Immature natural killer cell (primary cell): ENCODE data around the gene TAF4B. TPM values are rescaled to one million over a fixed set of nuclear protein-coding genes. Genes with fewer than 3 reads are reported as not detected.
"Not testable (repeated sequence)": the region's sequence is repeated elsewhere in the genome, so short reads cannot be mapped to it uniquely, and the experiment has no call there.

ENCODE experiments used
- DNase-seq, 3 donors: peaks; one replicate each; pipeline ENCODE4 v3.0.0; 2022; ENCODE audit warnings: mixed read lengths in 1 of 3
- H3K27ac Mint-ChIP-seq, 6 donors: one replicate each; pipeline ENCODE4 v1.8.0; 2020; ENCODE audit warnings: mixed read lengths in 6 of 6, mild to moderate bottlenecking in 5 of 6, inconsistent platforms in 4 of 6, moderate library complexity in 3 of 6
- H3K27me3 Mint-ChIP-seq, 3 donors: one replicate each; pipeline ENCODE4 v1.8.0; 2020 to 2021; ENCODE audit warnings: low read depth in 3 of 3, mild to moderate bottlenecking in 3 of 3, mixed read lengths in 3 of 3, moderate library complexity in 3 of 3, inconsistent platforms in 1 of 3
- H3K36me3 Mint-ChIP-seq, 3 donors: one replicate each; pipeline ENCODE4 v1.8.0; 2020; ENCODE audit warnings: mixed read lengths in 3 of 3, inconsistent platforms in 2 of 3, mild to moderate bottlenecking in 2 of 3
- H3K4me1 Mint-ChIP-seq, 2 donors: one replicate each; pipeline ENCODE4 v1.8.0; 2020; ENCODE audit warnings: inconsistent platforms in 2 of 2, mild to moderate bottlenecking in 2 of 2, mixed read lengths in 2 of 2, moderate library complexity in 1 of 2
- H3K4me3 Mint-ChIP-seq, 5 donors: one replicate each; pipeline ENCODE4 v1.8.0; 2020; ENCODE audit warnings: mild to moderate bottlenecking in 5 of 5, mixed read lengths in 5 of 5, inconsistent platforms in 3 of 5, moderate library complexity in 3 of 5
- H3K9me3 Mint-ChIP-seq, 6 donors: one replicate each; pipeline ENCODE4 v1.8.0; 2020; ENCODE audit warnings: mild to moderate bottlenecking in 6 of 6, mixed read lengths in 6 of 6, inconsistent platforms in 4 of 6, moderate library complexity in 3 of 6
- polyA plus RNA-seq, 3 donors: library from polyadenylated mRNA; unstranded; fragments of 300-500 nt; fragmentation: Illumina TruSeq; gene quantifications; one replicate each; pipeline ENCODE4 v1.2.3, GENCODE V29; 2021

TAF4B gene
- polyA plus RNA-seq, 3 donors from 2014 or later = 1.0 to 2.4 (median 1.1) TPM

DNA sequence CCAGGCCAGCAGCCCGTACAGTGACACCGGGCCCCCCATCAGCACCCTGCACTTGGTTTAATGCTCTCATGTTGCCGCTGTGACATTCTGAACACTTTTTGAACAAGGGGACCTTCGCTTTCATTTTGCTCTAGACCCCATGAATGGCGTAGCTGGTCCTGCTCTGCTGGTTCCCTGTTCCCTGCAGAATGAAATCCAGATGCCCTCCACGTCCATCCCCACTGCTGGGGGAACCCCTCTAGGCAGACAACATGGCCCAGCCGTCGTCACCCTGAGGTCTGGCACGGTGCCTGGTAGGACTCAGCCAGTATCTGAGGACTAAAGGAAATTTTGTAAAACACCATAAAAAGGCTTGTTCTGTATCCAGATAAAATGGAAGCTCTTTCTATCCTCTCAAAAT, 193.5 kb downstream of the TAF4B start:
- no peaks in the 10 kb centered on the region for H3K9me3 Mint-ChIP-seq
- H3K27ac Mint-ChIP-seq = no peak overlapping the region
- H3K36me3 Mint-ChIP-seq = no peaks in the 10 kb centered on the region
- peaks cover 2 to 8% (median 3%) of the 10 kb centered on the region in 3 donors for H3K27me3 Mint-ChIP-seq
- H3K4me3 Mint-ChIP-seq = no peak overlapping the region
- peaks cover 1% of the 10 kb centered on the region in 2 donors for H3K4me1 Mint-ChIP-seq
- no peak for DNase-seq

GRCh38 chr18:26421503-26421902, 195.3 kb downstream of the TAF4B start:
- H3K4me3 Mint-ChIP-seq = no peak overlapping the region

GRCh38 chr18:26421931-26422330, 195.7 kb downstream of the TAF4B start:
- H3K27ac Mint-ChIP-seq = no peak overlapping the region
- no peak for DNase-seq
- peaks cover 2 to 8% (median 4%) of the 10 kb centered on the region in 3 donors for H3K27me3 Mint-ChIP-seq
- H3K4me3 Mint-ChIP-seq = no peak overlapping the region
- H3K9me3 Mint-ChIP-seq = no peaks in the 10 kb centered on the region
- H3K36me3 Mint-ChIP-seq = no peaks in the 10 kb centered on the region
- peaks cover 1 to 4% of the 10 kb centered on the region in 2 donors for H3K4me1 Mint-ChIP-seq

More at GRCh38 chr18:26421503-26421902, 195.3 kb downstream of the TAF4B start:
- no peaks in the 10 kb centered on the region for H3K36me3 Mint-ChIP-seq
- H3K27me3 Mint-ChIP-seq = peaks cover 3 to 8% (median 4%) of the 10 kb centered on the region in 3 donors
- no peak overlapping the region for H3K27ac Mint-ChIP-seq
- H3K4me1 Mint-ChIP-seq = peaks cover 1 to 4% of the 10 kb centered on the region in 2 donors
- H3K9me3 Mint-ChIP-seq = no peaks in the 10 kb centered on the region
- DNase-seq = no peak

GRCh38 chr18:26422472-26423162, 196.4 kb downstream of the TAF4B start:
- H3K27ac Mint-ChIP-seq = no peak overlapping the region
- H3K4me1 Mint-ChIP-seq = peaks cover 1 to 4% of the 10 kb centered on the region in 2 donors
- no peak overlapping the region for H3K4me3 Mint-ChIP-seq
- H3K36me3 Mint-ChIP-seq = no peaks in the 10 kb centered on the region
- no peak for DNase-seq
- peaks cover 2 to 4% (median 4%) of the 10 kb centered on the region in 3 donors for H3K27me3 Mint-ChIP-seq
- H3K9me3 Mint-ChIP-seq = no peaks in the 10 kb centered on the region

DNA sequence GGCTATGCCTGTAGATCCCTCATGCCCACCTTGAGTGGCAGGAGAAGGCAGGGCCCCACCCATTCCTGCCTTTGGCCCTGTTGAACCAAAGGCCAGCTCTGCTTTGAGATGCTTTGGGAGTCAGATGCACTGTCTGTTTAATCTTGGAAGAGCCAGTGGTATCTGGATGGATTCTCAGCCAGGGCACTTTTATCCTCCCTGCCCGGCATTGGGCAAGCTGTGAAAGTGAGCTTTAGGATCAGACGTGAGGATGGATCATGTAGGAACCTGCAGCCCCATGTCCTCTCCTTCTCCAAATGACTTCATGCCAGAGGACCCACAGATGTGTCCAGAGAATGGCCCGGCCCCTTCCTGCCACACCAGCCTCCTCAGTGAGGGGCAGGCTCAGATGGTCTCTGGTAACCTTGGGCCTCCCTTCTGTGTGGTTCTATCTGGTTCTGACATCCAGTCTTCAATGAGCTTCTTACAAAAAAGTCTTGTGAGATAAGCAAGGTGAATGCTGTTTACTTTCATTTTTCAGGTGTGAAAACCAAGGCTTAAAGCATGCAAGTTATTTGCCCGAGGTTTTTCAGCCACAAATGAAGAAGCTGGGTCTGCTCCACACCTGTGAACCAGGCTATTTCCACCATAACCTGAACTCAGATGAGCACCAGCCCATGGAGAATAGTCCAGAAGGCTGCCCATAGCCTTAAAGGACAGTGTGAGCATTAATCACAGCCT, 198.3 kb downstream of the TAF4B start:
- H3K27me3 Mint-ChIP-seq = peaks cover 0 to 4% (median 4%) of the 10 kb centered on the region in 3 donors
- H3K4me1 Mint-ChIP-seq = peaks cover 1 to 4% of the 10 kb centered on the region in 2 donors
- H3K4me3 Mint-ChIP-seq = no peak overlapping the region
- peaks cover 0 to 2% (median 0%) of the 10 kb centered on the region in 6 donors for H3K9me3 Mint-ChIP-seq
- no peak overlapping the region for H3K27ac Mint-ChIP-seq
- no peaks in the 10 kb centered on the region for H3K36me3 Mint-ChIP-seq
- DNase-seq = no peak

GRCh38 chr18:26425148-26425531, 198.9 kb downstream of the TAF4B start:
- Mint-ChIP-seq H3K9me3 (peaks cover 0 to 2% (median 0%) of the 10 kb centered on the region in 6 donors), H3K4me3 (no peak overlapping the region), H3K36me3 (no peaks in the 10 kb centered on the region), H3K4me1 (peaks cover 1 to 4% of the 10 kb centered on the region in 2 donors), H3K27me3 (peaks cover 0 to 4% (median 4%) of the 10 kb centered on the region in 3 donors), H3K27ac (no peak overlapping the region)
- no peak for DNase-seq

DNA sequence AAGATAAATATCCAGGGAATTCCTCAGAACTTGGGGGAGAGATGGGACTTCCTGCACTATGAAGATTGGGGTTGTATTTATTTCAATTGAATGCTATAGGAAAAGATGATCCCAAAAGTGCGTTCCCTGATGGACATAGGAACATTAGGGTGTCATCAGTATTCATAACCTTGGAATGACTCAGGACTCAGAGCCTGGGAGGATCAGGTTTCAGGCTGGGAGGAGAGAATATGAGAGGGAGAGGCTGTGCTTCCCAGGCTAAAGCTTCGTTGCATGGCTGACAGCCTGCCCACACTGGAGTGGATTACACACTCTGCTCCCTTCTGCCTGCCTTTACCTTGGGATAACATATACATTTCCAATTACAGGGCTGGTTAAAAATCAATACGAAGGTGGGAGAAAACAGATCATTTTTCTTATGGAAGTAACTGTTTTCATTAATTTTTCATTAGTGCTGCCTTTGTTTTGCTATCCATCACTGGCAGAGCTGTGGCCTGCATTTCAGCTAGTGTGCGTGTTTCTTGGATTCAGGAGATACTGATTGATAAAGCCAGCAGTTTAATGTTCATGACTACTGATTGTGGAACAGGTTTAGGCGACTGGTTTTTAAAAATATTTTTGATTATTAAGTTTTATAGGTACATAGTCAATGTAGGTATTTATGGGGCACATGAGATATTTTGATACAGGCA, 203.4 kb downstream of the TAF4B start:
- DNase-seq = no peak
- no peak overlapping the region for H3K27ac Mint-ChIP-seq
- no peaks in the 10 kb centered on the region for H3K36me3 Mint-ChIP-seq
- no peak overlapping the region for H3K4me3 Mint-ChIP-seq
- peaks cover 0 to 4% (median 0%) of the 10 kb centered on the region in 6 donors for H3K9me3 Mint-ChIP-seq
- H3K27me3 Mint-ChIP-seq = peaks cover 0 to 5% (median 0%) of the 10 kb centered on the region in 3 donors
- peaks cover under 1 to 4% of the 10 kb centered on the region in 2 donors for H3K4me1 Mint-ChIP-seq

DNA sequence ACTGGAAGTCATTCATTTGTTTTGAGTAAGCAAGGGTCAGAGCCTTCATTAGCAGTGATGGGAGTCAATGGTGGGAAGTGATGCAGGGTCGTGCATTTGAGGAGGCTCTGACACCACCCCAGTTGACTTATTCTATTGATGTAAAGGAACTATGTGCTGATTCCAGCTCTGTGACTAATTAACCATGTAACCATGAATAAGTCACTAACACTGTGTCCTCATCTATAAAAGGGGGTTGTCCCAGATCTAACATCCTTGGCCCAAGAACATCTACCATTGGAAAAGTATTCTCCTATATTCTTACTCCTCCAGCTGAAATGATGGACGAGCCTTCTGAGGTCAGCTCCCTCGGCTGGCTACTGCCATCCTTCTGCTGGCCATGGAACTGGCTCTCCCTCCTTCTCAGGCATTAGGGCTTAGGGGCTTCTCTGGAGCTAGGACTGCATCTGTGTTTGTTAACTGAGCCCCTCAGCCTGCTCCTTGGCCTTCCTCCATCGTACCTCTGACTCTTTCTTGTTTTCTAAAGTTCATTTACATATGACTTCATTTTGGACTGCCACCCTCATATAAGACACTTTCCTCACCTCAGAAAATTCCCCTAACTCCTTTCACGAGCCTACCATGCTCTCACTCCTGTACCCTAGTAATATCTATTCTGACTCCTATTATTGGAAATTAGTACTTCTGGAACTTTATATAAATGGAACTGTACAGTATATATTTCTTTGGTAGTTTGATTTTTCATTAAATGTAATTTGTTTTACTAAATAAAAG, 206.6 kb downstream of the TAF4B start:
- DNase-seq = no peak
- peaks cover 5 to 6% (median 5%) of the 10 kb centered on the region in 3 donors for H3K27me3 Mint-ChIP-seq
- peaks cover 0 to 10% (median 0%) of the 10 kb centered on the region in 6 donors for H3K9me3 Mint-ChIP-seq
- H3K27ac Mint-ChIP-seq = no peak overlapping the region
- no peak overlapping the region for H3K4me3 Mint-ChIP-seq
- H3K4me1 Mint-ChIP-seq = no peaks in the 10 kb centered on the region
- H3K36me3 Mint-ChIP-seq = no peaks in the 10 kb centered on the region

GRCh38 chr18:26434887-26435286, 208.6 kb downstream of the TAF4B start:
- DNase-seq = no peak
- H3K9me3 Mint-ChIP-seq = peaks cover 0 to 8% (median 0%) of the 10 kb centered on the region in 6 donors
- H3K4me1 Mint-ChIP-seq = no peaks in the 10 kb centered on the region
- H3K27me3 Mint-ChIP-seq = peaks cover 5 to 12% (median 5%) of the 10 kb centered on the region in 3 donors
- H3K27ac Mint-ChIP-seq = no peak overlapping the region
- no peak overlapping the region for H3K4me3 Mint-ChIP-seq
- no peaks in the 10 kb centered on the region for H3K36me3 Mint-ChIP-seq

DNA sequence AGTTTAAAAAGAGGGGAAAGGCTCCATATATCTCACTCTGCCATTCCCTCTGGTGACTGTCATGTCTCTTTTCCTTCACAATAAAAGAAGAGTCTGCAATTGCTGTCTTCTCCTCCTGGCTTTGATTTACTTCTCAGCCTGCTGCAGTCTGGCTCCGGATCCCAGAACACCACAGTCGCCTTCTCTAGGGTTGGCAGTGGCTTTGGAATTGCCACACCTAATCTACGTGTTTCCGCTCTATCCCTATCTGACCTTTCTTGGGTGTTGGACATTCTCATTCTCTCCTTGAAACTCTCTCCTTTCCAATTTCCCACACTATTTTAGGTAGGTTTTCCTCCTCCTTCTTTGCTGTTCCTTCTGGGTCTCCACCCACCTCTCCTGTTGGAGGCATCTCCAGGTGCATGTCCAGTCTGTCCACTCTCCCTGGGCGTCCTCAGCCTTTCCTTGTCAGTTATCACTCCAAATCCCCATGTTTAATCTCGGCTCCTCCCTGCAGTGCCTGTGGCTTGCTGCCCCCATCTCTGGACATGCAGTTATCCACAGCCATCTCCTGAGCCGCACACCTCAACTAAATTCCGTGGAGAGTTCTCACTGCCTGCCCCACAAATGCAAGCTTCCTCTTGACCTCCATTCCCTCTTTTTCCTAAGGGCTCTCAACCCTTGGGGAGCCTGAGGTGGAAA, 209.3 kb downstream of the TAF4B start:
- Mint-ChIP-seq H3K9me3 (peaks cover 0 to 8% (median 0%) of the 10 kb centered on the region in 6 donors), H3K36me3 (no peaks in the 10 kb centered on the region), H3K4me1 (no peaks in the 10 kb centered on the region), H3K4me3 (no peak overlapping the region), H3K27ac (no peak overlapping the region), H3K27me3 (peaks cover 5 to 12% (median 5%) of the 10 kb centered on the region in 3 donors)
- DNase-seq = no peak

DNA sequence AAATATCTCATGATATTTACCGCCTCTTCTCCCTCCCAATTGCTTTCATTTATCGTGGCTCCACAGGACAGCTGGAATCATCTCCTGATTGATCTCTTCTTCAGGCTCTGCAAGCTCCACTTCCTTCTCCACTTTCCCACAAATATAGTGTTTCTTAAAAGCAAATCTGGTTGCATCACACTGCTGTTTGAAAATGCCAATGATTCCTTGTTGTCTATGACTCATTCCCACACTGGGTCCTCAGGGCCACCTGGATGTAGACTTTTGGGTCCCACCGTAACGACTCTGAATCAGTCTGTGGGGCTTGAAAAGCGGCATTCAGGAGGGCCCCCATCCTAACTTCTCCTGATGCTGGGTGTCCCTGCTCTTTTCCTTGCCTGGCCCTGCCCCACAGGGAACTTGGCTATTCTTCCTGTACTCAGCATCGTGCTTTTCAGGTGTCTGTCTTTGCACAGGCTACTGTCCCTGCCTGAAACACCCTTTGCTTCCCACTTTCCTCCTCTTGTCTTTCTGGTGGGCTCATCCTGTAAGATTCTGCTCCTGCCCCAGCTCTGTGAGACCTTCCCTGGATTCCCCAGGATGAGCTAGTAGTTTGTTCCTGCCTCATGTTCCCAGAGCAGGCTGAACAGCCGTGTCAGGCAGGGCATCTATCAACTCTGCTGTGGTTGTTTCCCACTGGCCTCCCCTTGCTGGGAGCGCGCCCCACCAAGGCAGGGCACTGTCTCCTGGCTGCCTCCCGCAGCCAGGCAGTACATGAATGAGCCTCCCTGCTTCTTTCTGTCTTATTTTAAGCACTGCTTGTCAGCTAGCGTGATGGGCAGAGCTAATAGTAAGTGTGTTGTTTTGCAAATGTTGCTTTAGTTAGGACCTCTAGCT, 210.2 kb downstream of the TAF4B start:
- Mint-ChIP-seq H3K9me3 (peaks cover 0 to 8% (median 0%) of the 10 kb centered on the region in 6 donors), H3K27me3 (peaks cover 5 to 12% (median 5%) of the 10 kb centered on the region in 3 donors), H3K4me1 (no peaks in the 10 kb centered on the region), H3K36me3 (no peaks in the 10 kb centered on the region), H3K27ac (no peak overlapping the region), H3K4me3 (no peak overlapping the region)
- no peak for DNase-seq

GRCh38 chr18:26437634-26438033, 211.4 kb downstream of the TAF4B start:
- not testable (repeated sequence) for H3K4me3 Mint-ChIP-seq, H3K36me3 Mint-ChIP-seq, H3K4me1 Mint-ChIP-seq, H3K27ac Mint-ChIP-seq, H3K9me3 Mint-ChIP-seq, DNase-seq
- H3K27me3 Mint-ChIP-seq = peaks cover 5 to 12% (median 5%) of the 10 kb centered on the region in 3 donors
